Fibroblast of the conjunctiva (primary cell): ENCODE data around the gene POFUT2.
"Not testable (repeated sequence)": the region's sequence is repeated elsewhere in the genome, so short reads cannot be mapped to it uniquely, and the experiment has no call there.

Source experiments
- DNase-seq: peaks from one replicate; pipeline ENCODE4 v3.0.0-alpha.2; 2010; ENCODE audit warnings: low read depth

POFUT2 gene

GRCh38 chr21:45309987-45310381 lies 22.3 kb upstream of the POFUT2 start:
- no peak for DNase-seq

- no peak for DNase-seq
Measured at GRCh38 chr21:45309069-45309986, 21.6 kb upstream of the POFUT2 start.

GRCh38 chr21:45308194-45309068 lies 20.7 kb upstream of the POFUT2 start:
- no peak for DNase-seq

DNA sequence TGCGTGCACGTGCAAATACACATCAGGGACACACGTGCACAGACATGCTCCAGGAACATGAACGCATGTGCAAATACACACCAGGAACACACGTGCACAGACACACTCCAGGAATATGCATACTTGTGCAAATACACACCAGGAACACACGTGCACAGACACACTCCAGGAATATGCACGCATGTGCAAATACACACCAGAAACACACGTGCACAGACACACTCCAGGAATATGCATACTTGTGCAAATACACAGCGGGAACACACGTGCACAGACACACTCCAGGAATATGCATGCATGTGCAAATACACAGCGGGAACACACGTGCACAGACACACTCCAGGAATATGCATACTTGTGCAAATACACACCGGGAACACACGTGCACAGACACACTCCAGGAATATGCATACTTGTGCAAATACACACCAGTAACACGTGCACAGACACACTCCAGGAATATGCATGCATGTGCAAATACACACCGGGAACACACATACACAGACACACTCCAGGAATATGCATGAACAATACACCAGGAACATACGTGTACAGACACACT lies 20.0 kb upstream of the POFUT2 start:
- DNase-seq: not testable (repeated sequence)

DNA sequence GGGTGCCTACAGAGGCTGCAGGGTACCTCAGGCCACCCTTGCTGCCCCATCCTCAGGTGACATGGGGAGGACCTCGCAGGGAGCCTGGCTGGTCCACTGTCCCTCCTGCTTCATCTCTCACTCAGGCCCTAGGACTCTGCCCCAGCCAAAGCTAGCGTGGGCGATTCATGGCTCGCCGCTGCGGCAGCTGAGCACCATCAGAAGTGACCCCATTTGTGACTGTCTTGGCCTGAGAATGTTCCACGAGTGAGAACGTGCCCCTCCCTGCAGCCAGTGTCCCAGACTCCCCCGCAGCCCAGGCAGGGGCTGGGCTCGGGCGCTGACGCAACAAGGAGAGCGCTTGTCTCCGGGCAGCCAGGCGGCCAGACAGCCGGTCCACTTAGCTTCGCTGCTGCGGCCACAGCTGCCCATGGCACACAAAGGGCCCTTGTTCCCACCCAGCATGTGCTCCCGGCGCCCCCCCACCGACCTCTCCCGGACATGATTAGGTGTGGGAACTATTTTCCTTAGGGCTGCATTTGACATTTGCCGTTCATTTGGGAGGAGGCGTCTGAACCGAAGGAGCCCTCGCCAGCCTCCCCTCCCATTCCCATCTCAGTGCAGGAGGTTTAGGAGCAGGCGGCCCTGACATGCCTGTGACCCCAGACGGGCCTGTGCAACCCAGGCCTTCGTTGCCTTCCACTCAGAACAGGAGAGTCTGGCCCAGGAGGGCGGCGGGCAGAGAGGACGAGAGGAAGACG lies 19.3 kb upstream of the POFUT2 start:
- DNase-seq: no peak

DNA sequence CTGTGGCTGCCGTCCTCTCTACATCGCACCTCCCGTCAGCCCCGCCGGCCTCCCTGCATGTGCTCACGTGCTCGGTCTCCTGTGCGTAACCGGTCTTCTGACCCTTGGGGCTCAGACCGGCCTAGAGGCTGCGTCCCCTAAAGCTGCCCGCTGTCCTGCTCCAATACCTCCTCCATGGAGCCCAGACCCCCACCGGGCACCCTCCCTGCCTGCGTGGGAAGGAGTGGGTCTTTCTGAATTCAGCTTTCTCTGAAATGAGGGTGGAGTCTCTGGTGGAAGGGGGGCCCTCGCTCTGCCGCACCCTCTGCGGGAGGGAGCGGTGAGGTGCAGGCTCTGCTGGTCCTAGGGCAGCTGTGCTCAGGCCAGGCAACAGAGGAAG lies 18.7 kb upstream of the POFUT2 start:
- DNase-seq: no peak

DNA sequence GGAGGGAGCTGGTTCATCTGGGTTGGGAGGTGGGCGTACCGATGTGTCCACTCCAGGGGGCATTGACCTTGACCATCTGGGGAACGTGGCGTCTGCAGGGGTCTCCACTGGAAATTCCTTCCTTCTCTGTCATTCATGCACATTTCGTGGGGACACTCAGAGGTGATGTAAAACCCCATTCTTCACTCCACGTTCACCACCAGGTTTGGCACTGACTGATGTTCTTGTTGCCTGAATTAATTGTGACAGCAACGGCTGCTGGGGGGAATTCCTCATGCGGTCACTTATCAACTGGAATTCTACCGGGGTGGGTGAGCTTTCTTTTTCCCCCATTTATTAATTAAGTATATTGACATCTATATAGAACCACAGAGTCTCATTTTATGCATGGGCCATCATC lies 18.1 kb upstream of the POFUT2 start:
- DNase-seq: no peak

- DNase-seq: no peak
Measured at GRCh38 chr21:45304945-45305344, 17.2 kb upstream of the POFUT2 start.

- DNase-seq: no peak
Measured at GRCh38 chr21:45304476-45304830, 16.8 kb upstream of the POFUT2 start.

DNA sequence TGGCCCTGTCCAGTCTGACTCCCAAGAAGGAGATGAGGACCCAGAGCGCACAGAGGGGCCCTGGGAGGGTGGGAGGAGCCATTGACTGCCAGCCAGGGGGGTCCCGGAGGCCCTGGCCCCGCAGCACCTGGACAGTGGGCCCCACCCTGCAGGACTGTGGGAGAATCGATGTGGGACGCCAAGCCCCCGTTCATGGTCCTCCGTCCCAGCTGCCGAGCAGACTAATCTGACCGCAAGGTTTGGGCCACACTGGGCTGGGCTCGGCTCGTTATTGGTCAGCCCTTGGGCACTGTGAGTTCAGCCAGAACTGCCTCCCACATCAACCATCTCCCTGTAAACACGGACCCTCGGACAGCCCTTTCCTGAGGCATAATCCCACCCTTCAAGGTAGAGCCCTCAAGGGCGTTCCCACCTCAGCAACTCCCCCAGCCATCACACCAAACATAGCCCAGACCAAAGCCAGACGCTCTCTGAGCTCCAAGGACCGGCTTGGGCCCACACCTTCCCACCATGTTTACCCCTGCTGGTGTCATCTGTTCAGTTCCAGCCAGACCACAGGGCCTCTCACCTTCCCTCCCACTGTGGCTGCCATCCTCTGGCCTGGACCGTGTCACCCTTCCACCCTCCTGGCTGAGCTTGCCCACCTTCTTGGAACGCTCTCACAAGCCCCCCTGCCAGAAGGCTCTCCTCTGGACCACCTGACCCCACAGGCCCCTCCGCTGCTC lies 16.2 kb upstream of the POFUT2 start:
- DNase-seq: no peak

GRCh38 chr21:45303091-45303615 lies 15.5 kb upstream of the POFUT2 start:
- DNase-seq: no peak

DNA sequence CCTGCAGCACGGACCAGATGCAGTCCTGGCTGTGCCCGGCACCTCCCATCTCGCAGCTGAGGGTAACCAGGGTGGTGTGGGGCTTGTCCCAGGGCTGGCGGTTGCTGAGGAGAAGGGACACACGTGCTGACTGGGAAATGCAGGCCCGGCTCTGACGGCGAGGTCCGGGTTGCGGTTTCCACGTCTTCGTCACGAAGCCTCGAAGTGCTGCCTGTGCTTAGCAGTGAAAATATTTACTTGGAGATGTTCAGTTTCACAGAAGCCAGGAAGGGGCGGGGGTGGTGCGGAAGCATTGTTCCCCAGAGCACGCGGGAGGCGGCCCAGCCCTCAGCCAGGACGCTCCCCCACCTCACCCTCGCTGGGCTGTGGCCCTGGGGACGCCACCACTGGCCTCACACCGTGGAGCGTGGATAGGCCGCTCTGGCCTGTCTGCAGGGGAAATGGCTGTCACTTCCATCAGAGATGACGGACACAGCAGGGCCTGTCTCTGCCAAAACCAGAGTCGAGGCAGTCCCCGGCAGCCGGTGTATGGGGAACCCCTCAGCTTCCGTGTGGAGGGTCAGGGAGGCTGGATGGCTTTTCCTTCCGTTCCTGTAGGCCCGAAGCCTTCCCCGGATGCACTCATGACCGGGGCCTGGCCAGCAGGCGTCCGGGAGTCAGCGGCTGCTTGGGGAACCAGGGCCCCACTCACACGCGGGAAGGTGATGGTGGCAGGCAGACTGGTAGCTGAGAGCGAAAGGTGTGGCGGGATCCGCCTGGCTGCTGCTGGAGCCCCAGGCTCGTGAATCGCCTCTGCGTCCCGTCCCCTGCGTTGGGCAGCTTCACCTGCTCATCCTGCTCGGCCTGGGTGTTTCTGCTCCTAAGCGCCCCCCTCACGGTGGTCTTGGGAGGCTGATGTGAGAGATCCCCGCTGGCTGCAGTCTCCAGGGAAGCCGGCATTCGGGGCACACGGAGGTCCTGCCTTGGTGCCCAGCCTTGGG lies 14.7 kb upstream of the POFUT2 start:
- no peak for DNase-seq

- DNase-seq: no peak
Measured at GRCh38 chr21:45301521-45302081, 13.9 kb upstream of the POFUT2 start.

DNA sequence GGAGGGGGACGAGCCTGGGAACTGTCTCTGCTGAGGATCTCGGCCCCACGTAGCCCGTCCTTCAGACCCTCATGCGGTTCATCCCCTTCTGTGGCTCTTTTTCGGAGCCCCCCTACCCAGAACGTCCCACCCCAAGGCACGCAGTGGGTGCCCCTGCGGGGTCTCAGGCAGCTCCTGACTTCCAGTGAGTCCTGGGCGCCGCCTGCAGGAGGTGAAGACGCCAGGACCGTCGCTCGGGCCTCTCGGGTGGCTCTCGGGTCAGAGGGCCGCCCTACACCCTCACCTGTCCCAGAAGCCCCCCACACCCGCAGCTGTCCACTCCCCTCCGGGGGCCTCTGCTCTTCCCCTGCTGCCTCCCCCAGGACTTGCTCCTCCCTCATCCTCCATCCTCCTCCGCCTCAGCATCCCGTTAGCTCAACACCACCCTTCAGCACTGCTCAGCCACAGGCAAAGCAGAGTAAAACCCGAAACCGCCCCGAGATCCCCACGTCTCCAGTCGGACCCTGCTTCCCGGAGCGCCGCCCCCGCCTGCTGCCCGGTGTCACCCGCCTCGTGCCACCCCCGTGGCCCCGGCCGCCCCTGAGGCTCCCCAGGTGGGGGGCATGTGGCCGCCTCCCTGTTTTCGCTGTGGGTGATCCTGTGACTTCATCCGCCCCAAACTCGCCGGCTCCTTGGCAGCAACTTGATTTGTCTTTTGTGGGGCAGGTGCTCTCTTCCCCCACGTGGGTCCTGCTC lies 13.3 kb upstream of the POFUT2 start:
- no peak for DNase-seq

DNA sequence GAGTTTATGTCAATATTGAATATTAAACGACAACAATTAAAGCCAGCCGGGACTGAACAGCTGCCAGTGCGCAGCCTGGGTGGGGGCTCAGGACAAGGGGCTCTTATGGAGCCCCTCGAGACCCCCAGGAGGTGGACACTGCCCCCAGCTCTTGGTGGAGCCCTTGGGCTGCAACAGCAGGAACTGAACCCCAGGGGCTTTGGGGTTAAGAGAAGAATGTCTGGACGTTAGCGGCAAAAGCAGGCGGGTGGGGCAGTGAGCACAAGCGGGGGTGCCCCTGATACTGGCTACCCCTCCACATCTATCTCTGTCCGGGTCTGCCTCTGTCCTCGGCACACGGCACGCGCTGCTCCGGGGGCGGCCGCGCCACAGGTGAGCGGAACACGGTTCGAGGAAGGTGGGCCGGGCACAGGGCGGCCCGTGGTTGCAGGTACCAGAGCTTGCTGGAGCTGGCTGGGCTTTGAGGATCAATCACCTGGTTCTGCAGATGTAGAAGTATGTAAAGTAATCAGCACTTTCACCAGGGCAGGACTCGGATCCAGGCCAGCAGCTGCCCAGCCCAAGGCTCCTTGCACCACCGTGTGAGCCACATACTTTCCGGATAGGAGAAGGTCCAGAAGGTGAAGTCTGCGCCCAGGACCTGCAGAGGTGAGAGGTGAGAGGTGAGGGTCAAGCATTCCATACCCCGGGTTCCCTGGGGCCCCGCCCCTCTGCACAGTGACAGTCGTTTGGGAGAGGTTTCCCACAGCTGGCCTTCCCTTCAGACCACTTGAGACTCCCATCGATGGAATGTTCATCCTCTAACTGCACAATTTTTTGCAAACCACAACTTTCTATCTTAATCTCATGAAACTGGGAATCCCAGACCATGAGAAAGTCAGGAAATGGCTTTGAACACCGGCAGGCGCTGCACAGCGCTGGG lies 12.4 kb upstream of the POFUT2 start:
- no peak for DNase-seq

GRCh38 chr21:45299026-45299863 lies 11.6 kb upstream of the POFUT2 start:
- no peak for DNase-seq

- no peak for DNase-seq
Measured at GRCh38 chr21:45297869-45298268, 10.2 kb upstream of the POFUT2 start.
